Activated CD4-positive, alpha-beta T cell treated with anti-CD3 and anti-CD28 coated beads, Interleukin-2, amount 50 U/mL, for 1 hour (primary cell): ENCODE measurements around the gene ANKRD31.

ENCODE experiments used
- DNase-seq: peaks from one replicate; pipeline ENCODE4 v3.0.0-alpha.2; 2020

Gene ANKRD31

DNA sequence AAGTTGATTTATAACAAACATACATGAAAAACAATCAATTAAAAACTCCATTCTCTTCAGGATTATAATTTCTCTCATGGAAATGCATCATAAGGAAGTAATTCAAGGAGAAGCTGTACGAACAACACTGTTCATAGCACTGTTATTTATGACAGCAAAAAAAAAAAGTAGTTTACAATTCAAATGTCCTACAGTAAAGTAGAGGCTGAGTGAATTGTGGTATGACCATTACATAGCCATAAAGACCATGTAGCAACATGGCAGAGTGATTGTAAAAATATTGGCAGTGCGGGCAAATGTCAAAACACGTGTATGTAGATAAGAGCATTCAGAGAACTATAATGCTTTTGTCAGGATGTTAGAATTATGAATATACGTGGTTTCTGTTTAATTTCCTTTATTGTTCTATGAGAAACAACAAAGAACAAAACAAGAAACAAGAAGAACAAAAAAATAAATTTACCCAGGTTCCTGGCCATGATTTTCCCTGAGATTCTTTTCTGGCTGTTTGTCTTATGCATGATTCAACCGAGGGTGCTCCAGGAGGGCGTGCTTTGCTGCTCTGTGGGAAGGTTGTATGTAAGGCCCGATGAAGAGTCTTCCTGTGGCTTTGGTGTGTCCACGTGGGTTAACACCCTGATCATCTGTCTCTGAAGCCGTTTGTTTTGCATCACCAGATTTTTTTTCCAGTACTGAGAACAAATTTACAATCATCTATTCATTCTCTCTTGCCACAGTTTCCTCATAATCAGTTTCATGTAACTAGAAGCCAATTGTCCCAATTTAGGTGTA lies 213.1 kb downstream of the ANKRD31 start:
- no peak for DNase-seq

DNA sequence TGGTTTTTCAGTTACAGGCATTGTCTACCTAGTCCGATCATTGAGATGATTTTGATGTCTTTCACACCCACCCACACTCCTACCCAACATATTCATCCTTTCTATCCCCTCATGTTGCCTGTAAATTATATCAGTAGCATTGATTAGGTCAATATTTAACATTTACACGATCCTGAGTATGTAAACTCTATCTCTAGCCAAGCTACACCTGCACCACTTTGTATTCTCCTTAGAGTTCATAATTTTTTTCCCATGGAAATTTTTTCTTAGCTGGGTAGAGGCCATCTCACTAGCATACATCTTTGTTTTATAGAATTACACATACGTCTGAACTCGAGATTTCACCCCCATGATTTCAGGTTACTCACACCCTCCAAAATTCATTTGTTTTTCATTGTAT lies 214.9 kb downstream of the ANKRD31 start:
- DNase-seq, result no peak

DNA sequence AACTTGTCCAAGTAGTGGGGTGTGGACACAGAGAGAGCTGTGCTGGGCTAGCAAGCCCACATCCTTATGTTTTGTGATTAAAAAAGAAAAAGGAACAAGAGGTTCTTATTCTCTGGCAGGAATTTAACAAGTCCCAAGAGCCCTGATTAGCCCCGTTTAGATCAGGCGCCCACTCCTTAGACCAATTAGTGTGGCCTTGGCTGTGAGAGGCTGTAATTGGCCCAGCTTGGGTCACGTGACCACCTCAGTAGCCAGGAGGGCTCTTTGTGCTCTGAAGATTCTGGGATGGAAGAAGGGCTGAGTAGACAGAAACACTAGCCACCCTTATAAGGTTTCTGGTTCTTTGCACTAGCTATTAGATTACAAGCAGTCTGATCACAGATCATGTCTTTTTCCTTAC lies 215.5 kb downstream of the ANKRD31 start:
- DNase-seq, result no peak

DNA sequence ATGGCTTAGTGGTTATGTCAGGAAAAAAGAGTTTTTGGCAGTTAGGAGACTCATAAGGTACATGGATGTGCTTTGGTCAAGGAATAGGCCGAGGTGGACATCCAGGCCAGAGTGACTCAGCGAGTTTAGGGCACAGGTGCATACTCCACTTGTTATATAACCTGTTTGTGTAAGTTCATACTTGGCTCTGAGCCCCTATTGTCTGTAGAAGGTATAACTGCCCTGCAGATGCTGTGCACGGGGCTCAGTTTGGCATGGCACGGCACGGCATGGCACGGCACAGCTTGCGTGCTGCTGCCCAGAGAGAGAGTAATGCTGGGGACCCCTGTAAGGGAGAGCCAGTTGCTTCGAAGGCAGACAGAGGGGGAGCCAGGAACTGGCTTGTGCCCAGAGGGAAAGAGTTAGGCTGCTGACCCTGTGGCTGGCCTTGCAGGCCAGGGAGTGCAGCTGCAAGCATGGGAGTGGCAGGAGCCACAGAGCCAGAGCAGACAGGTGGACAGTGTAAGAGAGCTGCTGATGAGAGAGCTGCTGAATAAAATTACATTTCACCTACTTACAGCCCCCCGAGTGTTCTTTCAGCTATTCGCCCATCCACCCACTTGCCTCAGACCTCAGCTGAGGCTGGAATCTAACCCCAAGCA lies 216.5 kb downstream of the ANKRD31 start:
- no peak for DNase-seq

DNA sequence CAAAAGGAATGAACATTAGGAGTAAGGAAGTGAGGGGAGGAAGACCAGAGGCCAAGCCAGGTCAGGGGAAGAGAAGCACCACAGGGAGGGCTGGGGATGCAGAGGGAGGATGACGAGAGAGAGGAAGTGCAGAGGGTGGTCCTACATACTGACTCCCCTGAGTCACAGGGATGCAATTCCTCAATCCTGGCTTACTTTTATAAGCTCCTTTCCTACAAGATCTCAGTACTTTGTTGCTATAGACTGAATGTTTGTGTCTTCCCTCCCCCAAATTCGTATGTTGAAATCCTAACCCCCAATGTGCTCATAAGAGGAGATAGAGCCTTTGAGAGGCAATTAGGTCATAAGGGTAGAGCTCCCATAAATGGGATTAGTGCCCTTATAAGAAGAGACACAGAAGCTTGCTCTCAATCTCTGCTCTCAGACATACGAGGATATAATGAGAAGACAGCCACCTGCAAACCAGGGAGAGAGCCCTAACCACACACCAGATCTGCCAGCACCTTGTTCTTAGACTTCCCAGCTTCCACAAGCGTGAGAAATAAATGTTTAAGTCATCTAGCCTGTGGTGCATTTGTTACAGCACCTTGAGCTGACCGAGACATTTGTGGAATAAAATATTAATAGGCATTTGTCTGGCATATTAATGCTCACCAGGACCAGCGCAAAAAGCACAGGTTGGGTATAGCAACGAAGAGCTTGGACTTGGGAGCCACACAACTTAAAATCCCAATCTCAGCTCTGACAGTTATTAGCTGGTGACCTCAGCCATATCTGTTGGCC lies 217.7 kb downstream of the ANKRD31 start:
- no peak for DNase-seq
